Left forelimb (tissue), 1 donor: ENCODE data around the gene GNRH2.
"Not testable (repeated sequence)": the region's sequence is repeated elsewhere in the genome, so short reads cannot be mapped to it uniquely, and the experiment has no call there.

Source experiments
- DNase-seq: peaks from one replicate; pipeline ENCODE4 v3.0.0-alpha.2; 2018; ENCODE audit warnings: low spot score

The GNRH2 gene

DNA sequence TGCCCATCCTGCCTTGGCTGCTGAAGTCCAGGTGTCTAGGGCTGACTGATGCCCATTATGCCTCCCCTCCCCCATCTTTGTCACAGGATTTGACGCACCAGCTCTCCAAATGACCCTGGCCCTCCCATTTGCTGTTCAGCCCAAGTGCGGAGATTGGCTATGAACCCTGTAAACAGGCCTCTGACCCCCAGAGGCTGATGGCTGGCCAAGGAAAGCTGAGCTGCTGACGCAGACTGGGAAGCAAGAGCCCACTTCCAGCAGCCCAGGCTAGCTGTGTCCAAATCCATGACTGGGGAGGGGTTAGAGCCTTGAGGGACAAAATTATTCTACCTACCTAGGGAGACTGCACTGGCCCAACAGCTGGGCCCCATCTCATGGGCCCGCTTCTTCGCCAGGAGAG, 797 bp upstream of the GNRH2 start:
- no peak for DNase-seq

DNA sequence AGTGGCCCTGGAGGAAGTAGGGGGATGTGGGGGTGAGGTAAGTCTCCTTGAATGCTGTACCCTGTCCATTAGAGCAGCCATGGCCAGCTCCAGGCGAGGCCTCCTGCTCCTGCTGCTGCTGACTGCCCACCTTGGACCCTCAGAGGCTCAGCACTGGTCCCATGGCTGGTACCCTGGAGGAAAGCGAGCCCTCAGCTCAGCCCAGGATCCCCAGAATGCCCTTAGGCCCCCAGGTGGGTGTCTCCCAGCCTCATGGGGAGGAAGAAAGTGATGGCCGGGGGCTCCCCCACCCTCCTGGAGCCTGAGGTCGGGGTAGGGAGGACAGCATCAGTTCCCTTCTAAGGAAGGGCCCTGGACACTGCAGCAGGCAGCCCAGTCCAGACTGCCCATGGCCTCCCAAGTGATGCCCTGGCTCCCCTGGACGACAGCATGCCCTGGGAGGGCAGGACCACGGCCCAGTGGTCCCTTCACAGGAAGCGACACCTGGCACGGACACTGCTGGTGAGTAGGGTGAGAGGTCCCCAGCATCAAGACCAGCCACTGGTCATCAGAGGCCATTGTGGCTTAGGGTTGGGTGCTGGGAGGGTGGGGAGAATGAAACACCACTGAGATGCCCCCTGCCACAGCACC, 1.0 kb downstream of the GNRH2 start:
- DNase-seq: no peak

- DNase-seq: no peak
Observed at GRCh38 chr20:3045042-3045815, 1.8 kb downstream of the GNRH2 start.

DNA sequence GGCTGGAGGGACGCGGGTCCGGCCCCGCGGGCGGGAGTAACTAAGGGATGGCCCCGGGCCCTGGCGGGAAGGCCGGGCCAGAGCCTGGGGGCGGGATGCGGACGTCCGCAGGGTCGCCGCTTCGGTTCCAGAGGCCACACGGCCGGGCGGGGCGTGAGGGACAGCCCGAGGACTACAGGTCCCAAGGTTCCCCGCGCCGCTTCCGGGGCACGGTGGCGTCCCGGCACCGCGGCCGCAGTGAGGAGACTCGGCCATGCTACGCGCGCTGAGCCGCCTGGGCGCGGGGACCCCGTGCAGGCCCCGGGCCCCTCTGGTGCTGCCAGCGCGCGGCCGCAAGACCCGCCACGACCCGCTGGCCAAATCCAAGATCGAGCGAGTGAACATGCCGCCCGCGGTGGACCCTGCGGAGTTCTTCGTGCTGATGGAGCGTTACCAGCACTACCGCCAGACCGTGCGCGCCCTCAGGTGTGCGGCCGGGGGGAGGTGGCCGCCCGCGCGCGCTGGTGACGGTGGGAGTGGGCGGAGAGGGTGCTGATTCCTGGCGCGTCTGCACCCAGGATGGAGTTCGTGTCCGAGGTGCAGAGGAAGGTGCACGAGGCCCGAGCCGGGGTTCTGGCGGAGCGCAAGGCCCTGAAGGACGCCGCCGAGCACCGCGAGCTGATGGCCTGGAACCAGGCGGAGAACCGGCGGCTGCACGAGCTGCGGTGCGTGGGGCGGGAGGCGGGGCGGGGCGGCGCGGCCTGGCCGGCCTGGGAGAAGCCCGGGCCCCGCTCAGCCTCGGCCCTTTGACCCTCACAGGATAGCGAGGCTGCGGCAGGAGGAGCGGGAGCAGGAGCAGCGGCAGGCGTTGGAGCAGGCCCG, 2.6 kb downstream of the GNRH2 start, which contains the start of gene MRPS26:
MRPS26 (plus strand) TSS at position 237 of the 861 bp plus-strand sequence; CDS start at position 254, 17 bp downstream.
- peak; percentile 95 for DNase-seq

DNA sequence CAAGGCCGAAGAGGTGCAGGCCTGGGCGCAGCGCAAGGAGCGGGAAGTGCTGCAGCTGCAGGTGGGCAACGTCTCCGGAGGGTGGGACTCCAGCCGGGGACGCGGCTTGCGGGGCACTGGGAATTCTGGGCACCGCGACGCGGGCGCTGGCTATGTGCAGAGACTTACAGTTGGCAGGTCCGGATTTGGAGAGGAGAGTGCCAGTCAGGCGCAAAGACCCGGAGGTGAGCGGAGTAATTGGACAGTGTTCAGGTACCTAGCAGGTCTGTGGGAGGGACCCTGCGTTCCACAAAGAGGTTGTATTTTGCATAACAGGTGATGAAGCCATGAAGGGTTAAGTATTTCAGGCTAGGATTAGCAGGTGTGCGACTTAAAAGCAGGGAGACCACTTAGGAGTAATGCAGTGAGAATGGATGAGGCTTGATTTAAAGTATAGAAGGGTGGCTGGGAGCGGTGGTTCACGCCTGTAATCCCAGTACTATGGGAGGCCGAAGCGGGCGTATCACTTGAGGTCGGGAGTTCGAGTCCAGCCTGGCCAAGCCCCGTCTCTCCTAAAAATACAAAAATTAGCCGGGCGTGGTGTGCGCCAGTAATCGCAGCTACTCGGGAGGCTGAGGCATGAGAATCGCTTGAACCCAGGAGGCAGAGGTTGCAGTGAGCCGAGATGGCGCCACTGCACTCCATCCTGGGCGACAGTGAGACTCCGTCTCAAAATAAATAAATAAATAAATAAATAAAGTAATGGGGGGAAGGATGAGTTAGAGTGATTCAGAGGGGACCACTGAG, 3.4 kb downstream of the GNRH2 start:
- no peak for DNase-seq

DNA sequence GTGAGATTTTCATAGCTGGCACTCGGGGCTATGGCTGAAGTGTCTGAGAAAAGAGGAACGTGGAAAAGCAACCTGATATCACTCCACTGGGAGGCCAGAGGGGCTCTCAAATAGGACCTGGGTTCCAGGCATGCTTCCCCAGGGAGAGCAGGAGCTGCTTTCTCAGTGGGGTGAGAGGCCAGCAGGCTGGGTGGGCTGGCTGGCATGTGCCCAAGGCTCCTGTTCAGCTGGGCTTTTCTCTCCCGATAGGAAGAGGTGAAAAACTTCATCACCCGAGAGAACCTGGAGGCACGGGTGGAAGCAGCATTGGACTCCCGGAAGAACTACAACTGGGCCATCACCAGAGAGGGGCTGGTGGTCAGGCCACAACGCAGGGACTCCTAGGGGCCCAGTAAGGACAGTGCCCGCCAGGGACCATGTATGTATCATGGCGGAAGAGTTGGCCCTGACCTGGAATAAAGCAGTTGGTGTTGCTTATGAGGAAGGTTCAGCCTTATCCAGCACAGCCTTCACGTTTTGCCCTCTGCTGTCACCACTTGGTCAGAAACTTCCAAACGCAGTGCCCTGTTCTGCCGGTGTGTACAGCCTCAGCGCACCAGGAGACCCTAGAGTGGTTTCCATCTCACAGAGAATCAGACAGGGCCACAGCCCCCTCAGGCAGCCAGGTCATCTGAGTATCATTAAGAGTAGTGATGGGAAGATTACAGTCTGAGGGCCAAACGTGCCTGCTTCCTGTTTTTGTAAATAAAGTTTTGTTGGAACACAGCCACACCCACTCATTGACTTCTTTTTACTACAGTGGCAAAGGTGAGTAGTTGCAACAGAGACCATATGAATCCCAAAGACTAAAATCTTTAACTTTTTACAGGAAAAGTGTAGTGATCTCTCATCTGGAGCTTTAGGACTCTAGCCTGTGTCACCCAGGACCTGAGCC, 4.3 kb downstream of the GNRH2 start:
- DNase-seq: no peak

GRCh38 chr20:3051385-3052019, 8.1 kb downstream of the GNRH2 start:
- DNase-seq: no peak

DNA sequence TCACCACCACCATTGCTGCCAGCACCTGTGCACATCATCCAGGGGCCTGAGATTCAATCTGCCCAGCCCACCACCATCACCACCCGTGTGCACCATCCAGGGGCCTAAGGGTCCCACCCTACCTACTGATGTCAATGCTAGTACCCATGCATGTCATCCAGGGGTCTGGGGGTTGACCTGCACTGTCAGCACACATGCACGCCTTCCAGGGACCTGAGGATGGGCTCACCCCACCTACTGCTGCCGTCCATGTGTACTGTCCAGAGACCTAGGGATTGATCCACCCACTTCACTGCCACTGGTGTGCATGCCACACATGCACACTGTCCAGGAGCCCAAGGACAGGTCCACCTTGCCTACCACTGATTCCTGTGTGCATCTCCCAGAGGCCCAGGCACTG, 16.1 kb downstream of the GNRH2 start:
- no peak for DNase-seq

- DNase-seq: not testable (repeated sequence)
Observed at GRCh38 chr20:3064119-3064518, 20.7 kb downstream of the GNRH2 start.

GRCh38 chr20:3067139-3068014, 24.0 kb downstream of the GNRH2 start:
- DNase-seq: no peak

DNA sequence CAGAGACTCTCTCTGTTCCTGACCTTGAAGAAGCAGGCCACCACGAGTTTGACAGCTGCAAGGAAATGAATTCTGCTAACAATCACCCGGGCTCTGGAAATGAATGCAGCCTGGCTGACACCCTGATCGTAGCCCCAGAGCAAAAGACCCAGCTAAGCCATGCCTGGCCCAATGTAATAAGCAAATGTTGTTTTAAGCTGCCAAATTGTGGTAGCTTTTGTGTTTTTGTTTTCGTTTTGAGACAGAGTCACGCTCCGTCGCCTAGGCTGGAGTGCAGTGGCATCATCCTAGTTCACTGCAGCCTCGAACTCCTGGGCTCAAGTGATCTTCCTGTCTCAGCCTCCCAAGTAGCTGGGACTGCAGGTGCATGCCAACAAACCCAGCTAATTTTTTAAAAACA, 24.7 kb downstream of the GNRH2 start:
- no peak for DNase-seq

GRCh38 chr20:3068986-3069900, 25.8 kb downstream of the GNRH2 start:
- no peak for DNase-seq

DNA sequence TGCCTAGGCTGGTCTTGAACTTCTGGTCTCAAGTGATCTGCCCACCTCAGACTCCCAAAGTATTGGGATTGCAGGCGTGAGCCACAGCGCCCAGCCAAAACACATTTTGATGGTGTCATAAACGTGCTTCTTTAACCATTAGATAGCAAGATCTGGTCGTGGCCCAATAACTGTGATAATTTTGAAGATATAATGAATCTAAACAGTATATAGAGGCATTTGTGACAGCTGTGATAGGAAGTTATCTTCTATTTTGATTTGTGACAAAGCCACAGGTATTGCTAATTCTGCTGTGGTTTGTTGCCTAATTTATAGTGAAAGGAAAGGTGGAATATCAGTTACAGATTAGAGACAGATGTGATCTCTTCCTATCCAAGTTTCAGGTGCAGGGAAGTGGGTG, 27.3 kb downstream of the GNRH2 start:
- DNase-seq: no peak

GRCh38 chr20:3071266-3071609, 27.8 kb downstream of the GNRH2 start:
- no peak for DNase-seq

GRCh38 chr20:3071610-3072529, 28.4 kb downstream of the GNRH2 start, which contains the start of gene OXT:
Gene OXT, plus strand, starts transcription at chr20:3071620. Its CDS starts 36 bp downstream, at chr20:3071656.
- no peak for DNase-seq

GRCh38 chr20:3072530-3073250, 29.3 kb downstream of the GNRH2 start:
- DNase-seq: no peak
